Heart left ventricle (tissue), 13 donors: ENCODE data around the gene TMPRSS7.

ENCODE experiments used
- POLR2A ChIP-seq, 2 donors: fragments of 450-650 bp; IDR thresholded peaks; one replicate each; pipeline ENCODE4 v1.6.1; 2017; ENCODE audit warnings: antibody characterized with exemption in 2 of 2, mild to moderate bottlenecking in 2 of 2, moderate library complexity in 2 of 2
- TF ChIP-seq, protein P1 (sequence below), 12 donors: fragments of 200-600 bp; sonication (generic) in 4 of 12; IDR thresholded peaks; one replicate each; pipeline versions ENCODE4 v1.5.0 to v1.8.0; 2018 to 2022; ENCODE audit warnings: antibody characterized with exemption in 12 of 12, mild to moderate bottlenecking in 5 of 12
- donor health status: ischemic (EF 13 %, LVEDD 7.1; RV severe dilation, severe dysfunction).
- donor health status: DM: no; HTN: yes; CAD: no.
- donor health status: DM: no; HTN: no; CAD: no.
- donor health status: ischemic (EF 25% LVEDD 6.9; RV normal size, moderate dysfunction).
- donor health status: ischemic (EF 25% LVEDD 5.7; RV mildly dilated, moderate dysfunction).
- donor health status: ischemic (EF 35%, LVEDD 5.7; RV mildly dilated, moderate dysfunction).
- donor health status: nonischemic (EF 11% LVEDD 7.7; RV severe dilation, severe dysfunction).
- donor health status: DM: yes; HTN: yes; CAD: no.
- donor health status: PGD.
- donor health status: ischemic (EF 29% LVEDD 5.4; RV normal size, mild dysfunction).
- donor health status: nonischemic (EF 23%, LVEDD 6.1; RV moderate dilation, normal function).

GRCh38 chr3:112000966-112001365 is 33.6 kb upstream of the TMPRSS7 start:
- TF ChIP-seq POLR2A (IDR thresholded peaks at IDR 0.05) = no peak
- TF ChIP-seq, protein P1, sequence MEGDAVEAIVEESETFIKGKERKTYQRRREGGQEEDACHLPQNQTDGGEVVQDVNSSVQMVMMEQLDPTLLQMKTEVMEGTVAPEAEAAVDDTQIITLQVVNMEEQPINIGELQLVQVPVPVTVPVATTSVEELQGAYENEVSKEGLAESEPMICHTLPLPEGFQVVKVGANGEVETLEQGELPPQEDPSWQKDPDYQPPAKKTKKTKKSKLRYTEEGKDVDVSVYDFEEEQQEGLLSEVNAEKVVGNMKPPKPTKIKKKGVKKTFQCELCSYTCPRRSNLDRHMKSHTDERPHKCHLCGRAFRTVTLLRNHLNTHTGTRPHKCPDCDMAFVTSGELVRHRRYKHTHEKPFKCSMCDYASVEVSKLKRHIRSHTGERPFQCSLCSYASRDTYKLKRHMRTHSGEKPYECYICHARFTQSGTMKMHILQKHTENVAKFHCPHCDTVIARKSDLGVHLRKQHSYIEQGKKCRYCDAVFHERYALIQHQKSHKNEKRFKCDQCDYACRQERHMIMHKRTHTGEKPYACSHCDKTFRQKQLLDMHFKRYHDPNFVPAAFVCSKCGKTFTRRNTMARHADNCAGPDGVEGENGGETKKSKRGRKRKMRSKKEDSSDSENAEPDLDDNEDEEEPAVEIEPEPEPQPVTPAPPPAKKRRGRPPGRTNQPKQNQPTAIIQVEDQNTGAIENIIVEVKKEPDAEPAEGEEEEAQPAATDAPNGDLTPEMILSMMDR (IDR thresholded peaks at IDR 0.05) = no peak
